Jurkat, Clone E6-1 (cell line): Measurements from ENCODE around the gene SUFU.

Experiments used
- DNase-seq: peaks from one replicate; pipeline ENCODE4 v3.0.0-alpha.2; 2011; ENCODE audit warnings: low read depth, low spot score
- H3K4me3 ChIP-seq: 2 replicates; pipeline ENCODE4 v1.5.1; 2011; ENCODE audit warnings: mild to moderate bottlenecking, low read length, control low read depth, moderate library complexity

SUFU gene

DNA sequence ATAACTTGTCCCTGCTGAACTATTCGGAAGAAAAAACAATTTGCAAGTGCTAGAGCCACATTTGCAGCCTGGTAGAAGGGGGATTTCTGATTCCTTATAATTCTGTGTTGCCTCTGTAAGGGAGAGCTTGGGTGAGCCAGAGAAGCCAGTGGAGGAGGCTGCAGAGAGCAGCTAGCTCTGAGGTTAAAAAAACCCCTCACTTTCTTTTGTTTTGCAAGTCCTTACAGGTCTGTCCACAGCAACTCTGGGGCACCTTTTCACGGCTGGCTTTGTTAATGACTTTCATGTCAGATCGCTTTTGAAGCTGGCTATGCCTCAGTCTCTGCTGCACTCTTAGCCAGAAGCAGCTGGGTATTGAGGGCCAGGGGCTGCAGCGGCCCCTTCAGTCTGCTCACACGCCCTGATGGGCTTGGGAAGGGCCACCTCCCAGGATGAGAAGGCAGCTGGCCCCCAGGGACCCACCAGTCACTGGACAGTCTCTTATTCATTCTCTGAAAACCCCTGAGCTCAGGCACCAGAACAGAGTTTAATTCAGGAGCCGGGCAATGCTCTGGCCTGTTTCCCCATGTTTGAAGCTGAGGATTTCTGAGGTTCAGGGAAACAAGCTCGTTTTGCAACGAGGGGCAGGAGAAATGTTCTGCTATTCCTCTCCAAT, 171.4 kb downstream of the SUFU start:
- H3K4me3 ChIP-seq: peak overlapping the region; percentile 56
- DNase-seq: no peak

DNA sequence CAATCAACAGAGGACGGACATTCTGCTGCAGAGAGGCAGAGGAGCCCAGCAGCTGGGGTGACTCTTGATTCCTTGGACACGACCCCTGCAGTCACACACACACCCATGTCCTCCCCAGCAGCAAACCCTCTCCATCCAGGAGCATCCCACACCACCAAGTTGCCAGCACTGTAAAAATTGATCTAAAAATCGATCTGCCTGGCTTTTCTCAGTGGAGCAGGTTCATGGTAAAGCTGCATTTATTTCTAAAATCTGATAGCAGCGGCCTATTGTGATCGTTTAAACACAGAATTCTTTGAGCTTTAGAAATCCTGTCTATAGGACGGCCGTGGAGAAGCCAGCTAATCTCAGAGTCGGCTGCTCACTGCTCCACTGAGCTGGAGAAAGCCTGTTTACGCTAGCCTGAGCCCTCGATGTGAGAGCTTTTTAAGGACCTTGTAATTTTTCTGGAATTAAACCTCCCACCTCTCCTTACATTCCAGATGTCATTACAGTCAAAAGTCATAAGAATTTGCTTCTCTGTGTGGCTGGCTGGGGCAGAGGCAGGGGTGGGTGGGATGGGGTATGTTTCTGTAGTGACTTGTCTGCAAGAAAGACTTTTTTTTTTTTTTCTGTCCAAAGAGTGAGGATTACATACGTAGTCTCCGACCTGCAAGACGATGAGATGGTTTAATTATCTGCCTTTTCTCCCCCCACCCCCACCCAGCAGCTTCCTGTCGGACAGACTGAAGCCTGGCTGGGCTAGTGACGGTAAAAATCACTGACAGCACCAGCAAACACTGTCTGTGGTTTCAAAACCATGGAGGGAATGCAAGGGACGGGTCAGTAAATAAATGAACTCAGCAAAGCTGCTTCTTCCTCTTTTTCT, 172.1 kb downstream of the SUFU start:
- no peak overlapping the region for H3K4me3 ChIP-seq
- no peak for DNase-seq

DNA sequence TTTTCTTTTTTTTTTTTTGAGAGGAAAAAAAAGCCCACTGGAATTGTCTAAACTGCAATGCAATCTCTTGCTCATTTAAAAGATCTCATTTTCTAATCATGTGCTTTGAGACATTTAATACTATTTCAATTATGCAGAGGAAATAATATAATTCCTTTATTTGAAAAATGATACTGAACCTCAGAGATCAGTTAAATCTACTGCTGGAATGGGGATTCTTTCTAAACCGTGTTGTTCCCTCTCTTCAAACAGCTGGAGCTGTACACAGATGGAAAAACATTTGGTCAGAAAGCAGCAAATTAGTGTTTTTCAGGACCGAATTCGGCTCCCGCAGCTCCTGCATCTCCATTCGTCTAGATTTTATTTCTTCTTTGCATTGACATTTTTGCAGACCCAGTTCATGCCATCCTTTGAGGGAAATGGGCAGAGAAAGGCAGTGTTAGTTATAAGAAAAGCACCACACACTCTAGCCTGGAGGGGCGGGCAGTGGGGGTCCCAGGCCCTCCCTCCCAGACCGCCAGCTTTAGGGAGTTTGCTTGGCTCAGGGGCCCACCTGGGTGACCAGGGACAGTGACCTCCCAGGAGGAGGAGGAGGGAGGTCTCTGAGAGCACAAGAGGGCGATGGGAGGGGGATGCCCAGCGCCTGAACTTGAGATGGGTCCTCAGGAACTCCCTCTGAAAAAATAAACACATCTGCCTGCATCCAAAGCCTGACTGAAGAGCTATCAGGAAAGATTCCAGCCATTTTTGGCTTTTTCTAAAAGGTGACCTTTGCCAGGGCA, 173.0 kb downstream of the SUFU start:
- no peak overlapping the region for H3K4me3 ChIP-seq
- DNase-seq: no peak

DNA sequence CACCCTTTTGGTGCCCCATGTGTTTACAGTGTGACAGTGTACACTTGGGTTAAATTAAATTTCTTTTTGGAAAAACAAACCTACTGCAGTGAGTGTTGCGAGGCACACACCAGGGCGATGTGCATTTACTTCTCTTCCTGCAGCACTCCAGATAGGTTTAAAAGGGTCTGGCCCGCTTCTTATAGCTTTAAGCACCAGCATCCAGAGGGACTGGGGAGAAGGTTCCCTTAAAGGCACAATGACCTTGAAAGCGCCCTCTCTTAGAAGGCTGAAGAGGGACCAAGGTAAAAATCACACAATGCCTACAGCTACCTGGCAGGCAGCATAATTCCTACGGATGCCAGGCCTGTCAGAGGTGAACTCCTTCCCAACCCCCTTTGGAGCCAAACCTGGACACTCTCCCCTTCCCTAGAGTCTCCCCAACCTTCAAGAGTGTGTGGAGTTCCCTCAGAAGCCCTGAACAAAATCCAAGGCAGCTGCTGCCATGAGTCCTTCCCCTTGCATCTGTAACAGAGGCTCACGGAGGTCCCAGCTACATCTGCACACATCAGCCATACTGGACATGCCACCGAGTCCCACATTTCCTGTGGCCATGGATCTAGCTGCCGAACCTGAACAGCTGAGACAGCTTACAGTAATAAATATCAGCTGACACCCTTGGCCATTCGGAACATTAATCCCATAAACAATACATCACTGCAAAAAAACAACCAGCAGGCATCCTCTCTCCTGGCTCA, 173.7 kb downstream of the SUFU start:
- no peak for DNase-seq
- no peak overlapping the region for H3K4me3 ChIP-seq

- DNase-seq: no peak
These were observed 174.3 kb downstream of the SUFU start for GRCh38 chr10:102678068-102678400.

DNA sequence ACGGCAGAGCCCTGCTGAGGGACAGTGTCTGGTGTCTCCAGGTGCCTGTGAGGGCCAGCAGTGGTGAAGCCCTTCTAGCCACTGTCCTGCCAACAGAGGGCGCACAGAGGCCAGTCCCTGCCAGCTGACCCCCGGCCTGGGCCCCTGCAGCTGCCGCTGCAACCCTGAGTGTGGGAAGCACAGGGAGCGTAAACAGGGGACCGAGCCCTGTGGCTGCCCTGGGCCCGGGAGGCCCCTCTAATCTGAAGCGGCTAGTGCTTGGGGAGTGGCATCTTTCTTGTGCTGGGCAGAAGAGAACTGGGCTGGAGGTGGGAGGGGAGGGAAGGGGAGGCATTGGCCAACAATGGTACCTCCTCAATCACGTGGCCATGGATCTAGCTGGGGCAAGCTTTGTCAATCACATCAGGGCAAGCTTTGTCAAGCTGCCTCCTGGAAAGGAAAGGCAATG, 175.1 kb downstream of the SUFU start:
- DNase-seq: no peak

More at GRCh38 chr10:102678068-102678400, 174.3 kb downstream of the SUFU start:
- H3K4me3 ChIP-seq: no peak overlapping the region

DNA sequence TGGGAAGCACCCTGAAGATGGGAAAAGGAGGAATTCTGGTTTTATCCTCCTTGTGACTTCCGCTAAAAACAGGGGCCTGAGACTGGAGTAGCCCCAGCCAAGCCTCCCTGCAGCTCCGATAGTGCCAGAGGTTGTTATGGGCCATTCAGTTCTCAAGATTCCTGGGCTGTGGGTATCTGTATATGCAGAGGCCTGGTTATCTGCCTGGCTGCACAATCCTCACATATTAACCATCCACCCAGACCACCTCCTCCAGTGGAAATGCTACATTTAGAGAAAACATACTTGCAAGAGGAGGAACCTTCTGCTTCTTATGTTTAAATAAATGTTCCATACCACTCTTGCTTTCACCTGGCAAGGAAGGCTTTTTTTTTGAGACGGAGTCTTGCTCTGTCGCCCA, 175.8 kb downstream of the SUFU start:
- H3K4me3 ChIP-seq: no peak overlapping the region
- no peak for DNase-seq

More for the DNA sequence above, 175.1 kb downstream of the SUFU start:
- no peak overlapping the region for H3K4me3 ChIP-seq

GRCh38 chr10:102681696-102682095, 177.9 kb downstream of the SUFU start:
- H3K4me3 ChIP-seq: no peak overlapping the region
- DNase-seq: peak; percentile 59

- DNase-seq: no peak
- no peak overlapping the region for H3K4me3 ChIP-seq
These were observed 178.6 kb downstream of the SUFU start for GRCh38 chr10:102682416-102682815.

DNA sequence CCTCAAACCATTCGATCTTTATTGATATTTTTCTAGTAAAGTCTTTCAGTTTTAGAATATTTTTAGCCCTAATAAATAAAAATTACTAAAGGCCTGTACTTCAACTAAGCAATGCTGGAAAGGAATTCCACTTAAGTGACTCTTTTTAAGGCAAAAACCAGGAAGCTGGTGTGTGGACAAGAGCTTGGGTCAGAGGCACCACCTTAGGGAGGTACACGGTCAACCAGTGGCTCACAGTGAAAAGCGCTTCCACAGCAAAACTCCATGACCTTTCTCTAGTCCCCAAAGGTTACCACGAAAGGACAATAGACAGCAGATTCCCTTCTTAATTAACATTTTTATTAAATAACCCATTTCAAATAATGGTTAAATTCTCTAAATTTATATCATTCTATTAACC, 179.2 kb downstream of the SUFU start:
- H3K4me3 ChIP-seq: no peak overlapping the region
- DNase-seq: no peak
